Body of pancreas (tissue), 4 donors: ENCODE data around the gene DCP1A.

Experiments used
- CTCF ChIP-seq, 7 experiments: fragments of 450-650 bp in 4 of 7; fragments of 200-600 bp in 3 of 7; sonication (generic) in 3 of 7; IDR thresholded peaks; one replicate each; pipeline ENCODE4 v1.5.1; 2016 to 2019; ENCODE audit warnings: antibody characterized with exemption in 7 of 7
- POLR2A ChIP-seq, 3 donors: fragments of 450-650 bp; IDR thresholded peaks; one replicate each; pipeline ENCODE4 v1.6.1; 2016; ENCODE audit warnings: antibody characterized with exemption in 3 of 3, mild to moderate bottlenecking in 2 of 3

- TF ChIP-seq POLR2A (IDR thresholded peaks at IDR 0.05) (no peak), CTCF (IDR thresholded peaks at IDR 0.05) (no peak)
Observed at GRCh38 chr3:53238051-53238850, 109.1 kb downstream of the DCP1A start.
